G401 (cell line): ENCODE data around the gene FAM114A1. TPM values are rescaled to one million over a fixed set of nuclear protein-coding genes. Genes with fewer than 3 reads are reported as not detected.

Experiments used
- DNase-seq: peaks from one replicate; pipeline ENCODE4 v3.0.0-alpha.2; 2015; ENCODE audit warnings: low spot score
- in situ Hi-C: cut with HindIII; loops from 2 replicates; pipeline ENCODE4 v1.10.0; 2016; ENCODE audit warnings: low sequenced_read_pairs, mixed read lengths
- total RNA-seq: library from RNA; depleted of rRNA; stranded (reverse); fragments of >200 nt; shearing (Covaris generic); gene quantifications from 2 replicates; pipeline ENCODE4 v1.2.3, GENCODE V29; 2014

FAM114A1 gene
- total RNA-seq, 1 experiment from 2014 or later, result 8.7 TPM

- no peak for DNase-seq
- in situ Hi-C loops, result no loop called here
Observed at GRCh38 chr4:38857354-38858096, 10.1 kb upstream of the FAM114A1 start.

DNA sequence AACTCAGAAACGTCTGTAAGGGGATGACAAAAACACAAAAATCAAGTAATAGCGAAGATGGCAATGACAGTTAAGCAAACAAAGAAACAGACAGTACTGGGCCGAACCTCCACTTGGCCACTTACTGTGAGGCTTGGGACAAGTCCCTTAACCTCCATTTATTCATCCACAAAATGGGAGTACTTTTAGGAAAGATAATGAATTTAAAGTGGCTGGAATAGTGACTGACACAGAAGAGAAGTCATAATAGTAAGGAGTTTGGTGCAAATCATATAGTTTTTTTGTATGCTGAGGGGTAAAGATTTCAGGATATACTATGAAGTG is 9.5 kb upstream of the FAM114A1 start:
- no peak for DNase-seq
- in situ Hi-C loops, result no loop called here

GRCh38 chr4:38859501-38859900 is 8.1 kb upstream of the FAM114A1 start:
- in situ Hi-C loops, result no loop called here

GRCh38 chr4:38860788-38861424 is 6.7 kb upstream of the FAM114A1 start:
- in situ Hi-C loops, result no loop called here
- DNase-seq, result no peak

More at GRCh38 chr4:38859501-38859900, 8.1 kb upstream of the FAM114A1 start:
- DNase-seq, result no peak

- in situ Hi-C loops, result no loop called here
- DNase-seq, result no peak
Observed at GRCh38 chr4:38861791-38862190, 5.8 kb upstream of the FAM114A1 start.

GRCh38 chr4:38865445-38865844 is 2.2 kb upstream of the FAM114A1 start:
- in situ Hi-C loops, result no loop called here
- no peak for DNase-seq

GRCh38 chr4:38866973-38867477 is 581 bp upstream of the FAM114A1 start:
- in situ Hi-C loops, result no loop called here
- DNase-seq, result no peak

- in situ Hi-C loops, result no loop called here
- no peak for DNase-seq
Observed at GRCh38 chr4:38868059-38868960, 704 bp downstream of the FAM114A1 start.

DNA sequence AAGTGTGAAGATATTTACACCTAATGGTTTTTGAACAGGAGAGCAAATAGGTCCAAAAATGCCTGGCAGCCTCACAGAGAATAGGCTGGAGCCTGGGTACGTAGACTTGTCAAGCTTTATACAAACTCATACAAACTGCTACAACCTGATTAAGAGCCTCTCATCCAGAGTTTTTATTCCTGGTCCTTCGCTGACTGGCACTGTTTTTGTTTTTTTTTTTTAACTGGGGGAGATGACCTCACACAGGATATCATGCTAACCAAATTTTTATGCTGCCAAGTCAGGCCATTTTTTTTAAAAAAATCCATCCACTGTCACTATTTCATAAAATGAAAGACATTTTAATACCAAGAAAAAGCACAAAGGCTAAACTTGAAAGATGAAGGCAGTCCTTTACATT is 1.9 kb downstream of the FAM114A1 start:
- in situ Hi-C loops, result no loop called here

GRCh38 chr4:38870098-38870808 is 2.6 kb downstream of the FAM114A1 start:
- in situ Hi-C loops, result no loop called here
- no peak for DNase-seq

More for the DNA sequence above, 1.9 kb downstream of the FAM114A1 start:
- DNase-seq, result no peak

DNA sequence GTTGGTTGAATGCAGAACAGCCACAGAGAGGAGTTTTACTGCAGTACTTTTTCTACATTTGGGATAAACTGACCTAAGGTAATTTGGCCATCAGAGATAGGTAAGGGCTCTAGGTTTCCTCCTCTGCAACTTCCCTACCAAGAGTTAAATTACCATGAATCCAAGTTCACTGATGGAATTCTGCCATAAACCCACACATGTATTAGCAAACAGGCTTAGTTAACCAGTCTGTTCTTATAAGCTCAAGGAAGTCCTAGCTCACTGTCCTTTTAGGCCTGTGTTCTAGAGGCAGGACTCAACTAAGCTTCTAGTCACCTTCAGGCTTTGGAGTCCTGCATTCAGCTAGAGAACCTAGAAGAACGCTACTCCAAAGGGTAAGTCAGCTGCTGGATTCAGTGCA is 4.0 kb downstream of the FAM114A1 start:
- in situ Hi-C loops, result no loop called here
- no peak for DNase-seq

DNA sequence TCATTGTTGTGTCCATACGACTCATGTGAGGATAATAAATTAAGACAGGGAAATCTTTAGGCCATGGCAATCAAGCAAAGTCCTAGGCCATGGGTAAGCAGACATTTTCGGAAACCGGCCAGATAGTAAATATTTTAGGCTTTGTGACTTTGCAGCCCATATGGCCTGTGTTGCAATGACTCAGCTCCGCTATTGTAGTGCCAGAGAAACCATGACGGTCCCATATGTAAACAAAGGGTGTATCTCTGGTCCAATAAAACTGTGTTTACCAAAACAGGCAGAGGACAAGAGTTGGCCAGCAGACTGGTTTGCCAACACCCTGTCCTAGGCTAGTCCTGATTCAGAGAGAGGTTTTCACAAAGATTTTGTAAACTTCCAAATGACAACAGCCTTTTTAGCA is 5.0 kb downstream of the FAM114A1 start:
- in situ Hi-C loops, result no loop called here
- DNase-seq, result no peak

DNA sequence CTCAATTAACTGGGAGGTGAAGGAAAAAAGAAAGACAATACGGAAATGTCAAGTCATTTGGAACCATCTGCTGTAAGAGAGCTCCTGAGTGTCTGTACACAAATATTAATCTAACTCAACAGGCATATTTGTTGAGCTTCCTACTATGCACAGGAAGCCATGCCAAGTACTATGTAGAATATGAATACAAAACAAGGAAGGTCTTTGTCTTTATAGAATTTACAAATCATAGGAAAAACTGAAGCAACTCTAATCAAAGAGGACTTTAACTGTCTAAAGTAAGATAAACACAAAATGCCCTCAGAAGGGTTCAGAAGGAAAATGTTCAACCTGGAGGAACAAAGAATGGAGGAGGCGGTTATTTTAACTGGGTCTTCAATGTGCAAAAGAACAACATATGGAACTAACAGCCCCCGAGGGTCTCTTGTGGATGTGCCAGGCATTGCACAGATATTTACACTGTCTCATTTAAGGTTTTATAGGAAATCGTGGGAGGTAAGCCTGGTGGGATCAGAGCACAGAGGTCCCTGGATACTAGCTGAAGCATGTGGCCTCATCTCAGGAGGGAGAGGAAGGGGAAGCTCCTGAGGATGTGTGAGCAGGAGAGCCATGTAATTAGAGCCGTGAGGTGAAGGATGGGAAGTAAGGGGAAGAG is 5.8 kb downstream of the FAM114A1 start:
- in situ Hi-C loops, result no loop called here
- DNase-seq, result no peak

DNA sequence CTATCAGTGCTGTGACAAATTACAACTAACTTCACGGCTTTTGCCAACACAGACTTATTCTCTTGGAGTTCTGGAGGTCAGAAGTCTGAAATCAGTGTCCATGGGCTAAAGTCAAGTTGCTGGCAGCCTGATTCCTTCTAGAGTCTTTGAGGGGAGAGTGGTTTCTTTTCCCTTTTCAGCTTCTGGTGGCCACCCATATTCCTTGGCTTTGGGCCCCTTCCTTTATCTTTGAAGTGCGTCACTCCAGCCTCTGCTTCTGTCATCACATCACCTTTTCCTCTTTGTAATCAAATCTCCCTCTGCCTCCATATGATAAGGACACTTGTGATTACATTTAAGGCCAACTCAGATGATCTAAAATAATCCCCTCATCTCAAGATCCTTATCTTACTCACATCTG is 9.0 kb downstream of the FAM114A1 start:
- no peak for DNase-seq
- in situ Hi-C loops, result no loop called here

- no peak for DNase-seq
- in situ Hi-C loops, result no loop called here
Observed at GRCh38 chr4:38884254-38884653, 16.6 kb downstream of the FAM114A1 start.

DNA sequence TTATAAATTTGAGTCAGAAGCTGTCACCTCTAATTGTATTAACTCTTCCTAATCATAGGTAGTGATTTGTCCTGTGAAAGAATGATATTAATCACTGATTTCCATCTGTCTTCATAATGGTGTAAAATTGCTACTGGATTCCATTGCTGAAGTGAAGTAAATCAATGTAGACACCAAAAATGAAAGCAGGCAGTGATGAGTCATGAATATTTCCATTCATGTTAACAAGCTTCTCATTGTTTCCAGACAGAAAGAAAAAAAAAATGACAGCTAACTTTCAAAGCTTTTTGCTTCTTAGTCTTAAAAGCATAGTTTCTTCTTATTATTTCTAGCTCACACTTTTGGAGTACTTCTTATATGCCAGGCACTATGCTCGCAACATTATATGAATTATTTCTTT is 21.5 kb downstream of the FAM114A1 start:
- in situ Hi-C loops, result no loop called here
- DNase-seq, result no peak

- DNase-seq, result no peak
- in situ Hi-C loops, result no loop called here
Observed at GRCh38 chr4:38891051-38891983, 23.7 kb downstream of the FAM114A1 start.
